Umbilical cord (tissue), 2 donors: ENCODE data around the gene ACOT11. TPM values are rescaled to one million over a fixed set of nuclear protein-coding genes. Genes with fewer than 3 reads are reported as not detected.

Experiments
- DNase-seq: peaks from one replicate; pipeline ENCODE4 v3.0.0-alpha.2; 2015; ENCODE audit warnings: low spot score
- total RNA-seq: library from RNA; depleted of rRNA; stranded (reverse); fragments of >200 nt; gene quantifications from one replicate; pipeline ENCODE4 v1.2.3, GENCODE V29; 2014; ENCODE audit warnings: low replicate concordance; ENCODE audit not compliant: insufficient read depth

Gene ACOT11
- total RNA-seq, 1 donor from 2014 or later = 12.5 TPM

GRCh38 chr1:54564312-54565112 lies 16.5 kb downstream of the ACOT11 start:
- no peak for DNase-seq

GRCh38 chr1:54565113-54565501 lies 17.1 kb downstream of the ACOT11 start:
- DNase-seq = no peak

GRCh38 chr1:54566438-54567141 lies 18.6 kb downstream of the ACOT11 start:
- no peak for DNase-seq

GRCh38 chr1:54567961-54568360 lies 19.9 kb downstream of the ACOT11 start:
- peak; percentile 54 for DNase-seq

GRCh38 chr1:54569339-54569738 lies 21.3 kb downstream of the ACOT11 start:
- no peak for DNase-seq

- DNase-seq = no peak
These were observed 22.1 kb downstream of the ACOT11 start for GRCh38 chr1:54570161-54570560.

- DNase-seq = no peak
These were observed 23.3 kb downstream of the ACOT11 start for GRCh38 chr1:54571326-54571725.

- DNase-seq = no peak
These were observed 23.9 kb downstream of the ACOT11 start for GRCh38 chr1:54571803-54572541.

GRCh38 chr1:54572542-54572850 lies 24.5 kb downstream of the ACOT11 start:
- no peak for DNase-seq

GRCh38 chr1:54574158-54574778 lies 26.2 kb downstream of the ACOT11 start:
- no peak for DNase-seq

- DNase-seq = no peak
These were observed 27.1 kb downstream of the ACOT11 start for GRCh38 chr1:54575161-54575560.

- no peak for DNase-seq
These were observed 27.7 kb downstream of the ACOT11 start for GRCh38 chr1:54575605-54576290.

- DNase-seq = peak; percentile 42
These were observed 29.6 kb downstream of the ACOT11 start for GRCh38 chr1:54577612-54578011.

GRCh38 chr1:54579337-54579781 lies 31.3 kb downstream of the ACOT11 start:
- peak; percentile 18 for DNase-seq

- no peak for DNase-seq
These were observed 33.0 kb downstream of the ACOT11 start for GRCh38 chr1:54580856-54581550.

- peak; percentile 75 for DNase-seq
These were observed 33.6 kb downstream of the ACOT11 start for GRCh38 chr1:54581621-54582035.

- no peak for DNase-seq
These were observed 34.7 kb downstream of the ACOT11 start for GRCh38 chr1:54582566-54583306.

- DNase-seq = no peak
These were observed 35.3 kb downstream of the ACOT11 start for GRCh38 chr1:54583307-54583686.

GRCh38 chr1:54583871-54584270 lies 35.8 kb downstream of the ACOT11 start:
- DNase-seq = no peak

GRCh38 chr1:54584575-54584974 lies 36.5 kb downstream of the ACOT11 start:
- no peak for DNase-seq
